Left hindlimb (tissue), 1 donor: ENCODE data around the gene TRAF3.

ENCODE experiments used
- DNase-seq: peaks from one replicate; pipeline ENCODE4 v3.0.0-alpha.2; 2018

Gene TRAF3

GRCh38 chr14:102897299-102898027, 120.2 kb downstream of the TRAF3 start:
- no peak for DNase-seq

DNA sequence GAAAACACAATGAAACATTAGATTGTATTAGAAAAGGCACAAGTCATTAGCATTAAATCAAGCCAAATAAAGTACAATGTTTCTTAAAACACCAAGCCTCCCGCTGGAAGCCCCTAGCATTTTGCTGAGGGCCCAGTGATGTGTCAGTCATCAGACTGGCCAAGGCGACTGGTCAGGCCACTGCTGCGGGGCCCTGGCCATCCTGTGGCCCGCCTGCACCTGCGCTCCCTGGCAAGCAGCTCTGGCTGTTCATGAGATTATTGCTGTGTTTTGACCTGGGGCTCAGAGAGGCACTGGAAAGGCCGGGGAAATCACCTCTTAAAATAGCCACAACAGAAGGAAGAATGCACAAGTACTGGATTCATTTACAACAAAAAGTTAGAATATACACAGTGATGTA, 121.0 kb downstream of the TRAF3 start:
- no peak for DNase-seq

GRCh38 chr14:102898776-102899515, 121.7 kb downstream of the TRAF3 start:
- no peak for DNase-seq

DNA sequence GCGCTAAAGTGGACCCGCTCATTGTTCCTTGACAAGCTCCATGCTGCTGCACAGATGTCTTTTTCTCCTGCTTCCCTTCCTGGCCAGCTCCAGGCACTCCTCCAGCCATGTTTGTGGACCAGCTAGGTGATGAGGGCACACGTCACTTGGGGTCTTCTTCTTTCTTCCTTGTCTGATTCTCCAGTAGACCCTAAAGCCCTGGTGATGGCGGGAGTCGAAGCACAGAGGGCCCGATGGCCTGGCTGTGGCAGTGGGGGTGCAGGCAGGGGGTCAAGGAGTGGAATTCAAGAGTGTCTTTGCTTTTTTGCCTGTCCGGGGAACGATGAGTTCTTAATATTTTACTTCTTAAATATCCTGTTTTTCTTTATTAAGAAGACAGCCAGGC, 122.3 kb downstream of the TRAF3 start:
- DNase-seq: no peak

DNA sequence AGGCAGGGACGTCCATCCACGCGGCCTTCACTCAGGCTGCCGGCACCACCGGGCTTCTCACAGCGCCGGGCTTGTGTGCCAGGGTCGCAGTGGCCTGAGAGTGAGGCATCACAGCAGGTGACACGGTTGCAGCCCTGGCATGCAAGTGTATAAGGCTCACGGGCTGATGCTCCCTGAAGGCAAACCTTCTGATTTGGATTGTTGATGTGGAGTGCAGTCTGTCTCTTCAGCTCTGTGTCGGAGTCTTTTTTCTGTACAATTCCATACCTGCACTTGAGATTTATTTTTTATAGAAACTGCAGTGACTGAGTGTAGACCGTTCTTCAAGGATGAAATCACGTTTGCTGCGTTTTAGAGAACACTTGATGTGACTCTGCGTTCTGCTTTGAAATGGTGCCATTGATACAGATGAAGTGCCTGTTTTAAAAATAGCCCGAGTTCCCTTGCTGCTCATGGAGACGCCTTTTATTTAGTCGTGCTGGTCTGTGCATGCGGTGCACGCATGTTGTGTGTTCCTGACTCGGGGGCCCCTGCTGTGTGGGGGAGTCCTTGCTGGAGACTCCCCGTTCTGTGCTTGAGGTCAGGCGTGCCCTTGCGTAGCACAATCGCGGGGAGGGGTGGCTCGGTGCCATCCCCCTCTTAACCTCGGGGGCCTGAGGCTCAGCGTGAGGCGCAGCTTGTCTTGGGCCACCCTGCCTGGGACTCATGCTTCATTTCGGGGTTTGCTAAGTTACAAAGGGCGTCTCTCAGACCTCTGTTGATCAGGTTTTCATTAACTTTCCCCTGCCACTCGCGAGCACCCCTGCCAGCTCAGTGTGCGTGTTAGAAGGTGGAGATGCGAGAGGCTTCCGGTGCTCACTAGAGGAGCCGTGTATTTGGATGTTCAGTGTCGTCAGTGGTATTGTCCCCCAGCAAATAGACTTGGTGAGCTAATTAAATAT, 123.7 kb downstream of the TRAF3 start:
- DNase-seq: no peak

- DNase-seq: no peak
These were observed 124.4 kb downstream of the TRAF3 start for GRCh38 chr14:102901633-102902032.

GRCh38 chr14:102902086-102902485, 124.8 kb downstream of the TRAF3 start:
- DNase-seq: no peak

GRCh38 chr14:102902523-102903247, 125.4 kb downstream of the TRAF3 start:
- DNase-seq: no peak

GRCh38 chr14:102903248-102903888, 126.1 kb downstream of the TRAF3 start:
- no peak for DNase-seq

DNA sequence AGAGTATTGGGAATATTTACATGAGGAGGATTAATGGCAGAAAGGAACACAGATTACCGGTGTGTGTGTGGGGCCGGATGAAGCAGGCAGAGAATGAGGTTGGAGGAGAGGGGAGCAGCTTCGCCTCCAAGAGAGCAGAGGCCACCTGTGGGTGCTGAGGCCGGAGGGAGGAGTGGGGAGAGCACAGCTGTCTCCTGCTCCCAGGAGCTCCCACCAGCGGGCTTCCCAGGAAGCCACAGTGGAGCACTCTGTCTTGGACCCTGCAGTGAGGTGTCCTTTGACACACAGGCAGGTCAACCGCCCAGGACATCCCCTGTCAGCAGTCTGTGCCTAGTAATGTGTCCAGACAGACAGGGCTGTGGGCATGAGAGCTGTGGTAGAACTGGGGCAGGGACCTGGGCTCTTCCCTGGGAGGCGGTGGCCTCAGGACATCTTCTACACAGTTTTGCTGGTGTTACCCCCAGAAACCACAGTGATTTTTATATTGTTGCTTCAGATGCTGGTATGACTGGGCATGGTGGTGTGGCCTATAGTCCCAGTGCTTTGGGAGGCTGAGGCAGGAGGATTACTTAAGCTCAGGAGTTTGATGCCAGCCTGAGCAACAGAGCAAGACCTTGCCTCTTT, 126.8 kb downstream of the TRAF3 start:
- no peak for DNase-seq

- no peak for DNase-seq
These were observed 128.2 kb downstream of the TRAF3 start for GRCh38 chr14:102905116-102906108.

- DNase-seq: no peak
These were observed 129.5 kb downstream of the TRAF3 start for GRCh38 chr14:102906616-102907302.

DNA sequence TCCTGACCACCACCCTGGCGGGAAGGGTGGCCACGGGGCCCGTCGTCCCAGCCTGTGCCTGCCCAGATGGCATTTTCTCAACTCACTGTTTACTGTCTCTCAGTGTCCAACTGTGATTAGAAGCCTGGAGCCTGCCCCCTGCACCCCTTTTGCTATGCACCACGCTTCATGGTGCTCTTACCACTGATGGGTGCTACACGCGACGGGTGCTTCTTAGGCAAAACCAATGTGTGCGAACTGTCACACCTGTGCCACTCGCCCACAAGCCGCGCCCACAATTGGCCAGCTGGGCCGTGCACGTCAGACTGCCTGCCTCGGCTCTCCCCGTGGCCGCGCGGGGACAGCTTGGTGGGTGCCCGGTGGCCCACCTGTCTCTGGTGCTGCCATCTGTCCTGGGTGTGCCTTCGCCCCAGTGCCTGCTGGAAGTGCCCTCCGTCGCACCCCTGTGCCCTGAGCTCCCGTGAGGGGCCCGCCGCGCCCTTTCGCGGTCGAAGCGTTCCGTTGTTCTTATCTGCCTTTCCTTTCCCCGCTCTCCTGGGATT, 130.1 kb downstream of the TRAF3 start:
- no peak for DNase-seq

GRCh38 chr14:102907980-102908730, 130.9 kb downstream of the TRAF3 start:
- no peak for DNase-seq

DNA sequence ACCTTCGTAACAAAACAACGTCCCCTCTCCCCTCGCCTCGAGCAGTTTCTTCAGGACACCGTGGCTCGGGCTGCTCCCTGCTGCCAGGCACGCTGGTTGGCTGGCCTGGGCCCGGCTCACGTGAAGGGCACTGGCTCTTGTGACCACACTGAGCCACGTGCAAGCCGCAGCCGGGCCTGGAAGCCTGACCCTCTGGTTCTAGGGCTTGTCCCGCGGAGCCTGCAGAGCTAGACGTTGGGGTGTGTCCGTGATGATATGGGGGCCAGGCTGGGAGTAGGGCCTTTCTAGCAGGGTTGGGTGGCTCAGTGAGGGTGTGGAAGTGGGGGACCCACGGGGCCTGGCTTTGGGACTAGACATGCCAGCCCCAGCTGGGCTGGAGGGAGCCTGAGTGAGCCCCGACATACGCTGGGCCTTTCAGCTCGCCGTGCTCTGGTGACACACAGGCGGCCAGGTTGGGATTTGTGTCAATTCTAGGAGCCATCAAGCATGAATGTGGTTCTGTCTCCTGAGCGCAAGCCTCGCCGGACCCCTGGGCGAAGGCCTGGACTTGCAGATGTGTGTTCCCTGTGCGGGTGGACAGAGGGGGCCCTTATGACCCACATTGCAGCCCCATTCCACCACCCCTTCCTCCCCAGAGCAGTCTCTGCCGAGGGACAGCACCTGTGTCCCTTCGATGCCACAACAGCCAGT, 131.7 kb downstream of the TRAF3 start:
- no peak for DNase-seq

GRCh38 chr14:102909462-102909861, 132.2 kb downstream of the TRAF3 start:
- no peak for DNase-seq

GRCh38 chr14:102909911-102910310, 132.7 kb downstream of the TRAF3 start:
- no peak for DNase-seq

GRCh38 chr14:102910442-102910841, 133.2 kb downstream of the TRAF3 start:
- DNase-seq: no peak
